Body of pancreas (tissue), 4 donors: ENCODE data around the gene GPR183.

Experiments used
- POLR2A ChIP-seq, 3 donors: fragments of 450-650 bp; IDR thresholded peaks; one replicate each; pipeline ENCODE4 v1.6.1; 2016; ENCODE audit warnings: antibody characterized with exemption in 3 of 3, mild to moderate bottlenecking in 2 of 3
- TF ChIP-seq, protein P1 (sequence below), 7 experiments: fragments of 450-650 bp in 4 of 7; fragments of 200-600 bp in 3 of 7; sonication (generic) in 3 of 7; IDR thresholded peaks; one replicate each; pipeline ENCODE4 v1.5.1; 2016 to 2019; ENCODE audit warnings: antibody characterized with exemption in 7 of 7

DNA sequence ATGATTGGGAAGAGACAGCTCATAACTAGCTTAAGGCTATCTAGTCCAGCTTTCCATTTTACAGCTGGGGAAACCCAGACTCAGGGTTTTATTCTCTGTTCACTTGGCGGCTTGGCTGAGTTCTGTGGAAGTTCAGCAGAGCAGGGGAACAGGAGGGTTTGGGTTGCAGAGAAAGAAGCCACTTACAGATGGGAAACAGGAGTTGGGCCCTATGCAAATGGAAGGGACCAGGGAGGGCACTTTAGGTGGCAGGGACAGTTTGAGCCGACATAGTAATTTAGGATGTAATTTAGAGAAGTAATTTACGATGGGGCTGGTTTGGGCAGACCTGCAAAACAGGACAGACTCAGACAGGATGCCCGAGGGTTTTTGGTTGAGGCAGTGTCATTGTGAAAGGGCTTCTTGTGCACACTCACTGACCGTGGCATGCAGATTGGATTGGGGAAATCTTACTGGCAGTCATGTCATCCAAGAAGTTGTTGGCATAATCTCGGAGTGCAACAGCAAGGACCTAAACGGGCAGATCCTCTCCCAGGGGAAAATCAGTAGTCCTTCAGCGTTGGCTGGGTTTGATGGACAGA, 47.3 kb upstream of the GPR183 start:
- TF ChIP-seq, protein P1, sequence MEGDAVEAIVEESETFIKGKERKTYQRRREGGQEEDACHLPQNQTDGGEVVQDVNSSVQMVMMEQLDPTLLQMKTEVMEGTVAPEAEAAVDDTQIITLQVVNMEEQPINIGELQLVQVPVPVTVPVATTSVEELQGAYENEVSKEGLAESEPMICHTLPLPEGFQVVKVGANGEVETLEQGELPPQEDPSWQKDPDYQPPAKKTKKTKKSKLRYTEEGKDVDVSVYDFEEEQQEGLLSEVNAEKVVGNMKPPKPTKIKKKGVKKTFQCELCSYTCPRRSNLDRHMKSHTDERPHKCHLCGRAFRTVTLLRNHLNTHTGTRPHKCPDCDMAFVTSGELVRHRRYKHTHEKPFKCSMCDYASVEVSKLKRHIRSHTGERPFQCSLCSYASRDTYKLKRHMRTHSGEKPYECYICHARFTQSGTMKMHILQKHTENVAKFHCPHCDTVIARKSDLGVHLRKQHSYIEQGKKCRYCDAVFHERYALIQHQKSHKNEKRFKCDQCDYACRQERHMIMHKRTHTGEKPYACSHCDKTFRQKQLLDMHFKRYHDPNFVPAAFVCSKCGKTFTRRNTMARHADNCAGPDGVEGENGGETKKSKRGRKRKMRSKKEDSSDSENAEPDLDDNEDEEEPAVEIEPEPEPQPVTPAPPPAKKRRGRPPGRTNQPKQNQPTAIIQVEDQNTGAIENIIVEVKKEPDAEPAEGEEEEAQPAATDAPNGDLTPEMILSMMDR (IDR thresholded peaks at IDR 0.05) = no peak
- TF ChIP-seq POLR2A (IDR thresholded peaks at IDR 0.05) = no peak
